Measurements from ENCODE around the gene POLE3.

GRCh38 chr9:113410207-113410864 lies at the start of gene POLE3, which contains the start of gene C9orf43:
- TF ChIP-seq CTCF (conservative IDR thresholded peaks at IDR 0.05) (no peak), EZH2 (IDR thresholded peaks at IDR 0.05; ENCODE audit: low read depth) (no peak)

Data from PC-9 (cell line).